H9 (cell line): ENCODE measurements around the gene FBXO11. TPM values are rescaled to one million over a fixed set of nuclear protein-coding genes. Genes with fewer than 3 reads are reported as not detected.

Experiments
- DNase-seq: peaks from one replicate; pipeline ENCODE4 v3.0.0-alpha.2; 2017
- H2AFZ ChIP-seq: one replicate; pipeline ENCODE4 v1.6.1; 2013; ENCODE audit warnings: mild to moderate bottlenecking, low read length, control low read depth, moderate library complexity
- H2AK5ac ChIP-seq: 2 replicates; pipeline ENCODE4 v1.6.1; 2013; ENCODE audit warnings: low read length, control low read depth, mixed read lengths; ENCODE audit not compliant: insufficient read length
- H2BK120ac ChIP-seq: one replicate; pipeline ENCODE4 v1.6.1; 2013; ENCODE audit warnings: low read depth, mild to moderate bottlenecking, low read length, control low read depth, inconsistent platforms; ENCODE audit not compliant: poor library complexity, severe bottlenecking
- H2BK12ac ChIP-seq: 2 replicates; pipeline ENCODE4 v1.6.1; 2013; ENCODE audit warnings: low read length, control low read depth, mixed read lengths, low read depth; ENCODE audit not compliant: insufficient read length
- H2BK15ac ChIP-seq: 2 replicates; pipeline ENCODE4 v1.6.1; 2013; ENCODE audit warnings: low read depth, low read length, control low read depth
- H2BK20ac ChIP-seq: one replicate; pipeline ENCODE4 v1.6.1; 2013; ENCODE audit warnings: low read depth, mild to moderate bottlenecking, low read length, control low read depth, inconsistent platforms; ENCODE audit not compliant: poor library complexity, severe bottlenecking
- H2BK5ac ChIP-seq: 2 replicates; pipeline ENCODE4 v1.6.1; 2013; ENCODE audit warnings: low read length, control low read depth, mixed read lengths; ENCODE audit not compliant: insufficient read length
- H3K14ac ChIP-seq: 2 replicates; pipeline ENCODE4 v1.6.1; 2013; ENCODE audit warnings: low read length, control low read depth; ENCODE audit not compliant: insufficient read depth
- H3K18ac ChIP-seq: 2 replicates; pipeline ENCODE4 v1.6.1; 2013; ENCODE audit warnings: low read depth, mild to moderate bottlenecking, mixed read lengths, low read length, control low read depth; ENCODE audit not compliant: insufficient read length
- H3K23ac ChIP-seq: 2 replicates; pipeline ENCODE4 v1.6.1; 2013; ENCODE audit warnings: low read length, control low read depth, mixed read lengths, low read depth; ENCODE audit not compliant: insufficient read length
- H3K23me2 ChIP-seq: 2 replicates; pipeline ENCODE4 v1.6.1; 2013; ENCODE audit warnings: low read depth, mild to moderate bottlenecking, mixed read lengths, low read length, control low read depth; ENCODE audit not compliant: insufficient read length, poor library complexity, severe bottlenecking
- H3K27ac ChIP-seq: 2 replicates; pipeline ENCODE4 v1.5.1; 2013; ENCODE audit warnings: low read length, control low read depth, mixed read lengths, low read depth; ENCODE audit not compliant: insufficient read length
- H3K27me3 ChIP-seq: 2 replicates; pipeline ENCODE4 v1.6.1; 2013; ENCODE audit warnings: low read length, control low read depth, inconsistent platforms; ENCODE audit not compliant: insufficient read depth
- H3K4ac ChIP-seq: 2 replicates; pipeline ENCODE4 v1.6.1; 2013; ENCODE audit warnings: low read depth, mild to moderate bottlenecking, control low read depth, inconsistent platforms, low read length, moderate library complexity
- H3K4me1 ChIP-seq: 2 replicates; pipeline ENCODE4 v1.6.1; 2013; ENCODE audit warnings: low read length, control low read depth, inconsistent platforms; ENCODE audit not compliant: insufficient read depth
- H3K4me2 ChIP-seq: 2 replicates; pipeline ENCODE4 v1.6.1; 2013; ENCODE audit warnings: low read length, control low read depth, mixed read lengths; ENCODE audit not compliant: insufficient read length, insufficient read depth
- H3K56ac ChIP-seq: 2 replicates; pipeline ENCODE4 v1.6.1; 2013; ENCODE audit warnings: low read depth, mild to moderate bottlenecking, mixed read lengths, low read length, control low read depth; ENCODE audit not compliant: insufficient read length
- H3K79me1 ChIP-seq: 2 replicates; pipeline ENCODE4 v1.6.1; 2013; ENCODE audit warnings: low read depth, mild to moderate bottlenecking, moderate library complexity, low read length, control low read depth, inconsistent platforms; ENCODE audit not compliant: insufficient read depth, poor library complexity, severe bottlenecking
- H3K79me2 ChIP-seq: 2 replicates; pipeline ENCODE4 v1.6.1; 2013; ENCODE audit warnings: low read length, control low read depth, inconsistent platforms; ENCODE audit not compliant: insufficient read depth
- H3K9ac ChIP-seq: 2 replicates; pipeline ENCODE4 v1.6.1; 2013; ENCODE audit warnings: low read length, control low read depth, mixed read lengths; ENCODE audit not compliant: insufficient read length; ENCODE audit errors: extremely low read depth
- H3K9me3 ChIP-seq: one replicate; pipeline ENCODE4 v1.6.1; 2013; ENCODE audit warnings: low read depth, low read length, inconsistent platforms; ENCODE audit not compliant: control insufficient read depth
- H3T11ph ChIP-seq: one replicate; pipeline ENCODE4 v1.6.1; 2013; ENCODE audit warnings: mild to moderate bottlenecking, low read length, control low read depth, inconsistent platforms
- H4K20me1 ChIP-seq: one replicate; pipeline ENCODE4 v1.6.1; 2013; ENCODE audit not compliant: control insufficient read depth, insufficient read length, insufficient read depth
- H4K5ac ChIP-seq: 2 replicates; pipeline ENCODE4 v1.6.1; 2013; ENCODE audit warnings: low read depth, mild to moderate bottlenecking, mixed read lengths, low read length, control low read depth; ENCODE audit not compliant: insufficient read length
- H4K8ac ChIP-seq: replicated peaks from 2 replicates; pipeline ENCODE4 v1.6.1; 2013; ENCODE audit warnings: low read length, control low read depth, mixed read lengths, low read depth; ENCODE audit not compliant: insufficient read length
- H4K91ac ChIP-seq: 2 replicates; pipeline ENCODE4 v1.6.1; 2013; ENCODE audit warnings: low read depth, mild to moderate bottlenecking, moderate library complexity, mixed read lengths, low read length, control low read depth; ENCODE audit not compliant: insufficient read length
- H3K27ac Mint-ChIP-seq, 3 experiments: 2 replicates in 2 of 3; 3 replicates in 1 of 3; pipeline ENCODE4 v1.8.0; 2020 to 2021; ENCODE audit warnings: mixed read lengths in 3 of 3, mild to moderate bottlenecking in 1 of 3, moderate library complexity in 1 of 3
- H3K27me3 Mint-ChIP-seq: 2 replicates; pipeline ENCODE4 v1.8.0; 2021; ENCODE audit warnings: low read depth, mild to moderate bottlenecking, moderate library complexity, mixed read lengths
- H3K36me3 Mint-ChIP-seq, 3 experiments: 2 replicates in 2 of 3; 3 replicates in 1 of 3; pipeline ENCODE4 v1.8.0; 2020 to 2021; ENCODE audit warnings: low read depth in 3 of 3, mixed read lengths in 3 of 3; ENCODE audit not compliant: insufficient read depth in 1 of 3
- H3K4me1 Mint-ChIP-seq, 2 experiments: 2 replicates each; pipeline ENCODE4 v1.8.0; 2020; ENCODE audit warnings: mixed read lengths in 2 of 2
- H3K4me3 Mint-ChIP-seq, 2 experiments: 2 replicates in 1 of 2; 3 replicates in 1 of 2; pipeline ENCODE4 v1.8.0; 2020 to 2021; ENCODE audit warnings: mild to moderate bottlenecking in 2 of 2, mixed read lengths in 2 of 2, moderate library complexity in 1 of 2
- H3K9me3 Mint-ChIP-seq, 2 experiments: 2 replicates in 1 of 2; 3 replicates in 1 of 2; pipeline ENCODE4 v1.8.0; 2020; ENCODE audit warnings: mild to moderate bottlenecking in 2 of 2, mixed read lengths in 2 of 2, moderate library complexity in 1 of 2
- CTCF ChIP-seq: fragments of 200-600 bp; sonication (generic); conservative IDR thresholded peaks from 3 replicates; pipeline ENCODE4 v1.8.0; 2021; ENCODE audit warnings: antibody characterized with exemption, mild to moderate bottlenecking
- total RNA-seq: library from RNA; stranded (reverse); gene quantifications from 2 replicates; pipeline ENCODE4 v1.2.1, GENCODE V29; 2021

Gene FBXO11
- total RNA-seq, 1 experiment from 2014 or later = 68.8 TPM

DNA sequence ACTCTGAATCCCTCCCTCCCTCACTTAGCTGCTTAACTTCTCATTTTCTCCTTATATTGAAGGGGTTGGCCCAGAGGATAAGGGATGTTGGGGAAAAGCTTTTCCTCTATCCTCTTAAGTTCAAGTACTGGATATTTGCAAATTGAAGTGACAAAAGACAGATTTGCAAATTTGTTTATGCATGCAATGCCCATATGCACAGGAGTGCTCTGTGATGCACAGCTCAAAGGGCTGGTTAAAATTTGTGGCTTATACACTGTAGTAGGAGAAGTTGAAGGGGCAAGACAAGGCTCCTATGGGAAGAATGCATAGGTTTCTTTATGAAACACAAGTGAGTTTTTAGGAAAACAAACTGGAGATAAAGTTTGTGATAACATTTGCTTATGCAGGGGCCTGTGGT, 131.7 kb downstream of the FBXO11 start:
- Histone ChIP-seq H3K23me2 (no peaks in the 10 kb centered on the region), H3K14ac (no peak overlapping the region), H2BK20ac (no peak overlapping the region), H3K9me3 (no peaks in the 10 kb centered on the region), H3K4ac (no peak overlapping the region), H4K20me1 (no peaks in the 10 kb centered on the region), H2BK120ac (no peak overlapping the region), H3K79me1 (no peaks in the 10 kb centered on the region), H3K4me1 (peaks cover 5% of the 10 kb centered on the region; the same call in 1 of the 2 replicates), H3K9ac (no peak overlapping the region), H2AK5ac (no peak overlapping the region), H2AFZ (no peak overlapping the region), H2BK15ac (no peak overlapping the region), H3K4me2 (no peak overlapping the region), H4K5ac (no peak overlapping the region), H3K56ac (no peak overlapping the region), H3K27ac (no peak overlapping the region), H4K91ac (no peak overlapping the region), H4K8ac (no peak overlapping the region), H2BK12ac (no peak overlapping the region), H3K27me3 (no peaks in the 10 kb centered on the region), H3K23ac (no peak overlapping the region), H3T11ph (no peak overlapping the region), H3K79me2 (no peaks in the 10 kb centered on the region), H2BK5ac (no peak overlapping the region), H3K18ac (no peak overlapping the region)
- no peak for DNase-seq
- peaks cover 26 to 28% of the 10 kb centered on the region in 2 experiments for H3K4me1 Mint-ChIP-seq
- H3K36me3 Mint-ChIP-seq = peaks cover 0 to 10% (median 5%) of the 10 kb centered on the region in 3 experiments; a peak in 3 of 7 replicates
- H3K4me3 Mint-ChIP-seq = no peak overlapping the region
- TF ChIP-seq CTCF = no peak
- no peaks in the 10 kb centered on the region; the same call in 1 of the 2 replicates for H3K27me3 Mint-ChIP-seq
- peaks cover 0 to 6% of the 10 kb centered on the region in 2 experiments; a peak in 2 of 5 replicates for H3K9me3 Mint-ChIP-seq
- no peak overlapping the region for H3K27ac Mint-ChIP-seq
